GM12873 (cell line): ENCODE results near the gene FZR1.

ENCODE experiments used
- CTCF ChIP-seq: IDR thresholded peaks from 2 replicates; pipeline ENCODE4 v1.5.1; 2012; ENCODE audit warnings: low read depth, mild to moderate bottlenecking, moderate library complexity, low read length, control low read depth; ENCODE audit not compliant: insufficient read depth; ENCODE audit errors: missing control alignments

The FZR1 gene

GRCh38 chr19:3550947-3551791 is 45.1 kb downstream of the FZR1 start:
- TF ChIP-seq CTCF: no peak

- TF ChIP-seq CTCF: no peak
Observed at GRCh38 chr19:3551792-3552095, 45.6 kb downstream of the FZR1 start.

- no peak for TF ChIP-seq CTCF
Observed at GRCh38 chr19:3554254-3555083, 48.4 kb downstream of the FZR1 start.

GRCh38 chr19:3555653-3556422 is 49.7 kb downstream of the FZR1 start:
- no peak for TF ChIP-seq CTCF

GRCh38 chr19:3556423-3556977 is 50.4 kb downstream of the FZR1 start:
- TF ChIP-seq CTCF: no peak

GRCh38 chr19:3556978-3557460 is 50.9 kb downstream of the FZR1 start:
- TF ChIP-seq CTCF: no peak
